Keratinocyte (primary cell): ENCODE measurements around the gene DHFR2. TPM values are rescaled to one million over a fixed set of nuclear protein-coding genes. Genes with fewer than 3 reads are reported as not detected.

Experiments used
- DNase-seq: peaks from one replicate; pipeline ENCODE4 v3.0.0-alpha.2; 2011; ENCODE audit warnings: low read depth, missing footprints, low spot score
- FAIRE-seq: peaks from 2 replicates; lab custom pipeline; 2011; peaks lifted over from hg19 to GRCh38; lab: Jason Lieb, UNC
- H2AFZ ChIP-seq: 2 replicates; pipeline ENCODE4 v1.6.0; 2012; ENCODE audit warnings: low read length, control low read depth, inconsistent platforms; ENCODE audit not compliant: control insufficient read depth
- H3K27ac ChIP-seq: 2 replicates; pipeline ENCODE4 v1.5.1; 2011; ENCODE audit warnings: low read length; ENCODE audit not compliant: control insufficient read depth, insufficient read depth
- H3K27me3 ChIP-seq: 3 replicates; pipeline ENCODE4 v1.6.0; 2011; ENCODE audit warnings: low read length; ENCODE audit not compliant: control insufficient read depth, insufficient read depth; ENCODE audit errors: extremely low read depth
- H3K36me3 ChIP-seq, 2 experiments: 2 replicates in 1 of 2; 3 replicates in 1 of 2; pipeline ENCODE4 v1.5.1; 2011; ENCODE audit warnings: low read length in 2 of 2, mild to moderate bottlenecking in 1 of 2; ENCODE audit not compliant: control insufficient read depth in 2 of 2, insufficient read depth in 2 of 2; ENCODE audit errors: extremely low read depth in 1 of 2
- H3K4me1 ChIP-seq: 3 replicates; pipeline ENCODE4 v1.5.1; 2011; ENCODE audit warnings: low read length; ENCODE audit not compliant: control insufficient read depth, insufficient read depth; ENCODE audit errors: extremely low read depth
- H3K4me2 ChIP-seq: 3 replicates; pipeline ENCODE4 v1.6.0; 2011; ENCODE audit warnings: low read depth, low read length; ENCODE audit not compliant: control insufficient read depth, insufficient read depth; ENCODE audit errors: extremely low read depth
- H3K4me3 ChIP-seq, 3 experiments: fragments of 200-600 bp in 1 of 3; sonication (generic) in 1 of 3; 2 replicates in 2 of 3; 3 replicates in 1 of 3; pipeline ENCODE4 v1.5.1; 2011 to 2016; ENCODE audit warnings: low read length in 3 of 3, mild to moderate bottlenecking in 3 of 3, control low read depth in 2 of 3, inconsistent platforms in 1 of 3, low read depth in 1 of 3, mixed read lengths in 1 of 3, mixed run types in 1 of 3, moderate library complexity in 1 of 3; ENCODE audit not compliant: control insufficient read depth in 2 of 3, insufficient read depth in 2 of 3; ENCODE audit errors: extremely low read depth in 1 of 3
- H3K79me2 ChIP-seq: 2 replicates; pipeline ENCODE4 v1.6.0; 2012; ENCODE audit warnings: low read length; ENCODE audit not compliant: control insufficient read depth, insufficient read depth
- H3K9ac ChIP-seq: 3 replicates; pipeline ENCODE4 v1.6.0; 2011; ENCODE audit warnings: low read length; ENCODE audit not compliant: control insufficient read depth, insufficient read depth; ENCODE audit errors: extremely low read depth
- H3K9me1 ChIP-seq: 3 replicates; pipeline ENCODE4 v1.6.0; 2011; ENCODE audit warnings: low read length; ENCODE audit not compliant: control insufficient read depth, insufficient read depth; ENCODE audit errors: extremely low read depth
- H3K9me3 ChIP-seq: 2 replicates; pipeline ENCODE4 v1.5.1; 2012; ENCODE audit warnings: low read depth, low read length; ENCODE audit not compliant: control insufficient read depth
- H4K20me1 ChIP-seq: 3 replicates; pipeline ENCODE4 v1.6.0; 2011; ENCODE audit warnings: low read length; ENCODE audit not compliant: control insufficient read depth, insufficient read depth; ENCODE audit errors: extremely low read depth
- CTCF ChIP-seq, 3 experiments: IDR thresholded peaks in 1 of 3; conservative IDR thresholded peaks in 1 of 3; optimal IDR thresholded peaks in 1 of 3; 2 replicates in 2 of 3; 3 replicates in 1 of 3; pipeline versions ENCODE3 to v1.5.1; 2011; ENCODE audit warnings: low read length in 3 of 3, mild to moderate bottlenecking in 3 of 3, moderate library complexity in 2 of 3, control low read depth in 1 of 3, inconsistent platforms in 1 of 3; ENCODE audit not compliant: insufficient read depth in 2 of 3; ENCODE audit errors: extremely low read depth in 1 of 3
- EZH2 ChIP-seq: IDR thresholded peaks from one replicate; pipeline ENCODE4 v1.6.1; 2012; ENCODE audit warnings: inconsistent platforms, mild to moderate bottlenecking, low read length, moderate library complexity
- dilution Hi-C: fragments of 300-500 bp; cut with MboI; formaldehyde crosslinking; loops from one replicate; pipeline ENCODE4 v1.7.0; 2020; ENCODE audit warnings: low sequenced_read_pairs; ENCODE audit not compliant: extremely low pct_ligation_motif_present
- polyA plus RNA-seq, 5 experiments: library from polyadenylated mRNA; depleted of rRNA in 3 of 5; stranded (reverse) in 3 of 5; stranded (forward) in 1 of 5; unstranded in 1 of 5; fragments of >200 nt; gene quantifications; 1 replicate in 1 of 5; 2 replicates in 3 of 5; 3 replicates in 1 of 5; pipeline versions ENCODE4 v1.2.1 to v1.2.3, GENCODE V29; 2011 to 2012; ENCODE audit warnings: missing spikeins in 2 of 5, low read depth in 1 of 5, low replicate concordance in 1 of 5

DHFR2 gene
- polyA plus RNA-seq, 1 donor (not counting 4 experiments of a cell fraction or from before 2014, with no cell fraction given): 3.6 TPM

- peak within 1 kb of the TSS; percentile 20 to 69 (median 45) for H3K4me3 ChIP-seq
- H3K9me1 ChIP-seq: no peaks in the 10 kb centered on the region
- H3K36me3 ChIP-seq: no peaks in the 10 kb centered on the region
- H3K27me3 ChIP-seq: no peaks in the 10 kb centered on the region
- no peaks in the 10 kb centered on the region for H3K79me2 ChIP-seq
- dilution Hi-C loops: no loop called here
- TF ChIP-seq EZH2 (no peak), CTCF (optimal IDR thresholded peaks at IDR 0.05 in 1 of 3, IDR thresholded peaks at IDR 0.05 in 1 of 3, conservative IDR thresholded peaks at IDR 0.05 in 1 of 3; ENCODE audit: extremely low read depth in 1 of 3, insufficient read depth in 2 of 3, low read length in 3 of 3) (no peak)
- H2AFZ ChIP-seq: peak within 1 kb of the TSS; percentile 62
- H3K27ac ChIP-seq: peak within 1 kb of the TSS; percentile 47
- peak within 1 kb of the TSS; percentile 24 for H3K9ac ChIP-seq
- DNase-seq: no peak
- peak; percentile 80 for FAIRE-seq
- H4K20me1 ChIP-seq: no peaks in the 10 kb centered on the region
- peak within 1 kb of the TSS; percentile 67 for H3K4me2 ChIP-seq
- no peaks in the 10 kb centered on the region for H3K9me3 ChIP-seq
- H3K4me1 ChIP-seq: no peaks in the 10 kb centered on the region
Measured at GRCh38 chr3:94028093-94028837, 34.5 kb downstream of the DHFR2 start, which contains the start of gene STX19. STX19 (minus strand) TSS chr3:94028597; CDS start chr3:94015269, 13,328 bp downstream.

GRCh38 chr3:94026623-94027022 is 36.1 kb downstream of the DHFR2 start:
- DNase-seq: no peak
- Histone ChIP-seq H3K79me2 (no peaks in the 10 kb centered on the region), H3K4me2 (no peak overlapping the region), H3K36me3 (no peaks in the 10 kb centered on the region), H3K9ac (no peak overlapping the region), H3K9me1 (no peaks in the 10 kb centered on the region), H2AFZ (peak overlapping the region; percentile 22), H3K9me3 (no peaks in the 10 kb centered on the region), H3K27ac (no peak overlapping the region), H3K4me1 (no peaks in the 10 kb centered on the region), H3K4me3 (no peak overlapping the region), H4K20me1 (no peaks in the 10 kb centered on the region), H3K27me3 (no peaks in the 10 kb centered on the region)
- TF ChIP-seq CTCF (optimal IDR thresholded peaks at IDR 0.05 in 1 of 3, IDR thresholded peaks at IDR 0.05 in 1 of 3, conservative IDR thresholded peaks at IDR 0.05 in 1 of 3; ENCODE audit: extremely low read depth in 1 of 3, insufficient read depth in 2 of 3, low read length in 3 of 3) (no peak), EZH2 (no peak)
- dilution Hi-C loops: no loop called here
- FAIRE-seq: no peak
